DOHH2 (cell line): ENCODE results near the gene ARHGAP6.

Experiments used
- EZH2phosphoT487 ChIP-seq: fragments of 200-600 bp; sonication (generic); IDR thresholded peaks from 2 replicates; pipeline ENCODE4 v1.6.1; 2017; ENCODE audit warnings: borderline replicate concordance, mild to moderate bottlenecking, antibody characterized with exemption, low read length, moderate library complexity, mixed read lengths
- TF ChIP-seq, protein P1 (sequence below): fragments of 200-600 bp; sonication (generic); IDR thresholded peaks from one replicate; pipeline ENCODE4 v1.5.1; 2014; ENCODE audit warnings: antibody characterized with exemption, mild to moderate bottlenecking, low read depth, low read length; ENCODE audit not compliant: poor library complexity, severe bottlenecking

DNA sequence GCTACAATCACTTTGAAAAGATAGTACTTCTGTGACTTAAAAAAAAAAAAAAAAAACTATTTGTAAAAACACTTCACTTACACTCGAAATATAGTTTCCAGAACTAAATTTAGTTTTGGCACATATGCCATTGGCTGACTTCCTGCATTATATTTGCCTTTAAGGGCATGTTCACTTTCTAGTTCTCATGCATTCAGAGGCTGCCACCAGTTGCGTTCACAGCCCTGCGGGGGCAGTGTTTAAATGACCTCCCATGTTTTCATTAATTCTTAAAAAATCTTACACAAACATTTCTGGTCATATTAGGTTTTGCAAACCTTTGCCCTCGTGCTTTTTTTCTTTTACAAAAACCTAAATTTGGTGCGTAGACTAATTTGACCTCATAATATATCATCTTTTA is 12.4 kb upstream of the ARHGAP6 start:
- TF ChIP-seq, protein P1, sequence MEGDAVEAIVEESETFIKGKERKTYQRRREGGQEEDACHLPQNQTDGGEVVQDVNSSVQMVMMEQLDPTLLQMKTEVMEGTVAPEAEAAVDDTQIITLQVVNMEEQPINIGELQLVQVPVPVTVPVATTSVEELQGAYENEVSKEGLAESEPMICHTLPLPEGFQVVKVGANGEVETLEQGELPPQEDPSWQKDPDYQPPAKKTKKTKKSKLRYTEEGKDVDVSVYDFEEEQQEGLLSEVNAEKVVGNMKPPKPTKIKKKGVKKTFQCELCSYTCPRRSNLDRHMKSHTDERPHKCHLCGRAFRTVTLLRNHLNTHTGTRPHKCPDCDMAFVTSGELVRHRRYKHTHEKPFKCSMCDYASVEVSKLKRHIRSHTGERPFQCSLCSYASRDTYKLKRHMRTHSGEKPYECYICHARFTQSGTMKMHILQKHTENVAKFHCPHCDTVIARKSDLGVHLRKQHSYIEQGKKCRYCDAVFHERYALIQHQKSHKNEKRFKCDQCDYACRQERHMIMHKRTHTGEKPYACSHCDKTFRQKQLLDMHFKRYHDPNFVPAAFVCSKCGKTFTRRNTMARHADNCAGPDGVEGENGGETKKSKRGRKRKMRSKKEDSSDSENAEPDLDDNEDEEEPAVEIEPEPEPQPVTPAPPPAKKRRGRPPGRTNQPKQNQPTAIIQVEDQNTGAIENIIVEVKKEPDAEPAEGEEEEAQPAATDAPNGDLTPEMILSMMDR = no peak
- TF ChIP-seq EZH2phosphoT487 = no peak
